ENCODE results near the gene BCDIN3D. TPM values are rescaled to one million over a fixed set of nuclear protein-coding genes. Genes with fewer than 3 reads are reported as not detected.

The BCDIN3D gene
- total RNA-seq, 2 experiments from 2014 or later: 2.4 to 4.1 TPM

DNA sequence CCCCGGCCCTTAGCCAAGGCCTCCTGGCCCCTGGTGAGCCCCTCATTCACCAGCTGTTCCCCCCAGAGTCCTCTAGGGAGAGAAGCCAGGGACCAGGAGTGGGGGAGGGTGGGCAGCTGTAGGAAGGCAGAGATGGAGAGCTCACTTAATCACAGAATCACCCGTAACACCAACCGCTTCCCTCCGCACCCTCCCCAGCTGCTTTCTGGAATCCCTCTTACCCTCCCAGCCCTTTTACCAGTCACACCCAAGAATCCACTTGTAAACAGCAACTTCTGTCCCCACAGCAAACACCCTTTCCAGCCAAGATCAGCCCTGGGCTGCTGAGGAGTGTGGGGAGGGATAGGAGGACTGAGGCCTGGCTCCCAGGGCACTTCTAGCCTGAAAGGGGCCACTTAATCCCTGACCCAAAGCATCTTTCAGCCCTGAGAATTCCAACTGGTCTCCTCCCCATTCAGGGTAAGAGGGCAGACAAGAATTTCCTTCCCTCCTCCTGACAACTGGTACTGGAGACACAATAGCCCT lies 33.5 kb downstream of the BCDIN3D start:
- H3K27me3 Mint-ChIP-seq (ENCODE audit: low read depth): no peaks in the 10 kb centered on the region
- no peak overlapping the region for H3K27ac Mint-ChIP-seq
- no peaks in the 10 kb centered on the region for H3K9me3 Mint-ChIP-seq
- intact Hi-C loops (cut with micrococcal nuclease): no loop called here
- CTCF ChIA-PET: interaction anchor here (1.4 kb wide), 1 partner anchor 31 kb away, joined by 3 read pairs; no protein-coding TSS in a partner anchor
- no peak overlapping the region for H3K4me3 Mint-ChIP-seq
- peaks cover 4% of the 10 kb centered on the region for H3K4me1 Mint-ChIP-seq (ENCODE audit: low read depth)
- no peaks in the 10 kb centered on the region for H3K36me3 Mint-ChIP-seq (ENCODE audit: low read depth)
- DNase-seq: no peak

DNA sequence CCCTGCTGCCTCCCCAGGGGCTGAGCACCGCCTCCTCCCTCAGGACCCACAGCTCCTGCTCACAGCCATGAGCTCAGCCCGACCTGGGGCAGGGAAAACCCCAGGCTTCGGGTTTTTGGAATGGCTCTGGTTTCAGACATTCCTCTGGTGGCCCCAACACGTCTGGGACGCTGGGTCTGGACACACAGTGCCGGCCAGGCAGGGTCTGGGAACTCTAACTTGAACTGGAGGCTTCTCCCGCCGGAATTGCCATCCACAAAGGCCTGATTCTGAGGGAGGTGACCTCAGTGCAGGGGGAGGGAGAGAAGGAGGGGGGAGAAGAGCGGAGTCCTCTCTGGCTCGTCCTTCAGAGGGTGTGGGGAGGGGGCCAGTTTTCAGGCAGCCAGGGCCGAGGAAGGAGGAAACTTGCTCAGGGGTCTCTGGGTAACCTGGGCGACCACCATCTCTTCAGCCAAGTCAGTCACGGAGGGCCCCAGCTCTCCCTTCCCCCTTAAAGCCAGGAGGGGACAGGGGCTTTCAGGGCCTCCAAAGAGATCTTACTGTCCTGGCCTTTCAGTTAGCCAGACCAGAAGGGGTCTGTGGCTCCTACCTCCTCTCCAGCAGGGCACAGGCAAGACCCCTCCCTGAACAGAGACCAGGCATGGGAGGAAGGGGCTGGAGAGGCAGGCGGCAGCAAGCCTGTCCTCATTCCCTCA lies 34.1 kb downstream of the BCDIN3D start:
- Mint-ChIP-seq H3K27ac (no peak overlapping the region), H3K4me3 (no peak overlapping the region), H3K4me1 (ENCODE audit: low read depth) (peaks cover 4% of the 10 kb centered on the region), H3K9me3 (no peaks in the 10 kb centered on the region), H3K36me3 (ENCODE audit: low read depth) (no peaks in the 10 kb centered on the region), H3K27me3 (ENCODE audit: low read depth) (no peaks in the 10 kb centered on the region)
- intact Hi-C loops (cut with micrococcal nuclease): no loop called here
- DNase-seq: no peak
- CTCF ChIA-PET: interaction anchor here (0.6 to 1.4 kb wide), 2 partner anchors 31 to 360 kb away, joined by 3 to 6 read pairs; no protein-coding TSS in a partner anchor

DNA sequence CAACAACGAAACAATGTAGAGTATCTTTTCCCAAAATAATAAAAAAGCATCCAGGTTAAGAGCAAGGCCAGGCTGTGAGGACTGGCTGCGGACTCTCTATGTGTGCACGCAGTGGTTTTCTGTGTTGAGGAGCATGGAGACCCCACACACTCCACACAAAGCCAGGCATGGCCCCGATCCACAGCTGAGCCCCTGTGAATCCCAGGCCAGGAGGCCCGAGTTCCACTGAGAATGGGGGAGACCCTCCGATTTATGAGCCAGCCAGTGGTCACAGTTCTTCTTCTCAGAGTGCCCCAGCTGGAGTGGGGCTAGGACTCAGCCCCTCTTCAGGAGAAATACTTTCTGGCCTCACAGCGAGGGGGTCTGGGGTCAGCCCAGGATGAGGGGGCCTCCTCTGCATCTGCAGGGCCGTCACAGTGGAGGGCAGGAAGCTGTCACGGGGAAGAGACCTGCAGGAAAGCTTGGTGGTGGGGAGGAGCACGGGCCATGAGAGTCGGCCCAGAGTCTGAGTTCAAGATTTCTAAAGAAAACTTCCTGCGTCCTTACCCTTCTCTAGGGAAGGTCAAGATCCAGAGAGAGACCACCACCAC lies 34.8 kb downstream of the BCDIN3D start:
- Mint-ChIP-seq H3K4me3 (no peak overlapping the region), H3K4me1 (ENCODE audit: low read depth) (peaks cover 4% of the 10 kb centered on the region), H3K27me3 (ENCODE audit: low read depth) (no peaks in the 10 kb centered on the region), H3K9me3 (no peaks in the 10 kb centered on the region), H3K27ac (no peak overlapping the region), H3K36me3 (ENCODE audit: low read depth) (no peaks in the 10 kb centered on the region)
- DNase-seq: no peak
- intact Hi-C loops (cut with micrococcal nuclease): no loop called here
- CTCF ChIA-PET: no interaction called here

DNA sequence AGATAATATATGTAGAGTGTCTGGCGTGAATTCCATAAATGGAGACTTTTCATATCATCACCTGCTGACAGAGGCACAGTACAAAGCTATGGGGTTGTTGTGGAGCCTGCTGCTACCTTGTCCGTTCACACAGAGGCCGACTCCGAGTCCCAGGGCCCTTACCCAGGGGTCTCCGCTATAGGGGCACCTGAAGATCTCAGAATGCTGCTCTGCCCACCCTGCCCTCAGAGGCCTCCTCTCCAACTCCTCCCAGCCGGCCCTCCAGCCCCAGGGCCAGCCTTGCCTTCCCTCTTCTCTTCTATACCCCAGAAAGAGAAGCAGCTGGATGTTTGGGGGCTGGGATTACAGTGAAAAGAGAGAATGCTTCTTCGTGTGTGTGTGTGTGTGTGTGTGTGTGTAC lies 36.0 kb downstream of the BCDIN3D start:
- intact Hi-C loops (cut with micrococcal nuclease): no loop called here
- no peak for DNase-seq
- H3K4me3 Mint-ChIP-seq: no peak overlapping the region
- CTCF ChIA-PET: no interaction called here
- H3K27ac Mint-ChIP-seq: no peak overlapping the region
- H3K27me3 Mint-ChIP-seq (ENCODE audit: low read depth): no peaks in the 10 kb centered on the region
- no peaks in the 10 kb centered on the region for H3K36me3 Mint-ChIP-seq (ENCODE audit: low read depth)
- peaks cover under 1% of the 10 kb centered on the region for H3K4me1 Mint-ChIP-seq (ENCODE audit: low read depth)
- H3K9me3 Mint-ChIP-seq: no peaks in the 10 kb centered on the region

DNA sequence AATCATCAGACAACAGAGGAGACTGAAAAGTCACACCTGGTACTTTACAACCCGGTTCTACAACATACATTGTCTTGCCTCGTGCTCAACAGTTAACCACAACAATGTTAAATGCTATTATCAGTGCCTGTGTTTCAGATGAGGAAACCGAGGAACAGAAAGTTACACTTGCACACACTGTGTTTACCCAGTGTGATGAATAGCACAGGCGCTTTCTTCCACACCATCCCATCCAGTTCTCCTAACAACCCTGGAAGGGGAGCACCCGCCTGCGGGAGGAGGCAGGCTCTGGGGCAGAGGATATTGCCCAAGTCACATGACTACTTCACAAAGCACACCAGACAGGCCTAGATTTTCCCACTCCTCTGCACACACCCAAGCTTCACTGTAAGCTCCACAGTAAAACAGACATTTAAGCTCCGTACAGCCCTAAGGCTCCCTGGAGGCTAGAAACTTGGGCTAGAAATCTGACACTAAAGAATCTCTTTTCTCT lies 36.5 kb downstream of the BCDIN3D start:
- Mint-ChIP-seq H3K27ac (no peak overlapping the region), H3K9me3 (no peaks in the 10 kb centered on the region), H3K27me3 (ENCODE audit: low read depth) (no peaks in the 10 kb centered on the region), H3K4me1 (ENCODE audit: low read depth) (no peaks in the 10 kb centered on the region), H3K4me3 (no peak overlapping the region), H3K36me3 (ENCODE audit: low read depth) (no peaks in the 10 kb centered on the region)
- DNase-seq: no peak
- intact Hi-C loops (cut with micrococcal nuclease): no loop called here
- CTCF ChIA-PET: no interaction called here

DNA sequence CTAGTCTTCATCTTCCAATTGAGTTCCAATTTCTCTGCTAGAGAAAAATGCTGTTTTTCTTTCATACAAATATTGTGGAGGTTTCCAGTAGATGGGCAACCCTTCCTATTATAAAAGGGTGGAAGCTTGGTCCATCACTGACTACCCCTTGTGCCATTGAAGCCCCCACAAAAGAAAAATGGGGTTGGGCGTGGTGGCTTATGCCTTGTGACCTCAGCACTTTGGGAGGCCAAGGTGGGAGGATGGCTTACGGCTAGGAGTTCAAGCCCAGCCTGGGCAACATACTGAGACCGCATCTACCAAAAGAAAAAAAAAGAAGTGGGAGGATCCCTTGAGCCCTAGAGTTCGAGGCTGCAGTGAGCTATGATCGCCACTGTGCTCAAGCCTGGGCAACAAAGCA lies 37.5 kb downstream of the BCDIN3D start:
- no peaks in the 10 kb centered on the region for H3K9me3 Mint-ChIP-seq
- H3K36me3 Mint-ChIP-seq (ENCODE audit: low read depth): no peaks in the 10 kb centered on the region
- CTCF ChIA-PET: interaction anchor here (0.6 kb wide), 1 partner anchor 1014 kb away, joined by 3 read pairs; no protein-coding TSS in a partner anchor
- intact Hi-C loops (cut with micrococcal nuclease): no loop called here
- no peaks in the 10 kb centered on the region for H3K4me1 Mint-ChIP-seq (ENCODE audit: low read depth)
- no peaks in the 10 kb centered on the region for H3K27me3 Mint-ChIP-seq (ENCODE audit: low read depth)
- DNase-seq: no peak
- H3K4me3 Mint-ChIP-seq: no peak overlapping the region
- no peak overlapping the region for H3K27ac Mint-ChIP-seq

DNA sequence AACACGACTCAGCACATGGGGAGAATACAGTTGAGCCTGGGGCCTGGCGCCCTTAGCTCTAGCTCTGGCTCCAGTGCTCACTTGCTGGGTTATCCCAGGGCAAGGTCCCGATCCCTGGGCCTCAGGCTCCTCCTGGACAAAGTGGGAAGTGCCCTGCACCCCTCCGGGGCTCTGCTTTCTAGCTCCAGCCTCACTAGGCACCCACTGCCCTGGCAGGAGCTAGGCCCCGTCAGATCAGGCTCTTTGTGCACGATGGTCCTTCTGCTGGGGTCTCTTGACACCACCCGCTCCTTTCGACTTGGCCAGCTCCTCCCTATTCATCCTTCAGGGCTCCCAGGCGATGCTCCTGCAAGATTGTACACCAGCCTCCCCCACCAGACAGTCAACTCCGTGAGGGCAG lies 38.1 kb downstream of the BCDIN3D start:
- no peaks in the 10 kb centered on the region for H3K4me1 Mint-ChIP-seq (ENCODE audit: low read depth)
- H3K27me3 Mint-ChIP-seq (ENCODE audit: low read depth): no peaks in the 10 kb centered on the region
- DNase-seq: no peak
- no peak overlapping the region for H3K4me3 Mint-ChIP-seq
- H3K36me3 Mint-ChIP-seq (ENCODE audit: low read depth): no peaks in the 10 kb centered on the region
- intact Hi-C loops (cut with micrococcal nuclease): no loop called here
- no peak overlapping the region for H3K27ac Mint-ChIP-seq
- no peaks in the 10 kb centered on the region for H3K9me3 Mint-ChIP-seq
- CTCF ChIA-PET: no interaction called here

DNA sequence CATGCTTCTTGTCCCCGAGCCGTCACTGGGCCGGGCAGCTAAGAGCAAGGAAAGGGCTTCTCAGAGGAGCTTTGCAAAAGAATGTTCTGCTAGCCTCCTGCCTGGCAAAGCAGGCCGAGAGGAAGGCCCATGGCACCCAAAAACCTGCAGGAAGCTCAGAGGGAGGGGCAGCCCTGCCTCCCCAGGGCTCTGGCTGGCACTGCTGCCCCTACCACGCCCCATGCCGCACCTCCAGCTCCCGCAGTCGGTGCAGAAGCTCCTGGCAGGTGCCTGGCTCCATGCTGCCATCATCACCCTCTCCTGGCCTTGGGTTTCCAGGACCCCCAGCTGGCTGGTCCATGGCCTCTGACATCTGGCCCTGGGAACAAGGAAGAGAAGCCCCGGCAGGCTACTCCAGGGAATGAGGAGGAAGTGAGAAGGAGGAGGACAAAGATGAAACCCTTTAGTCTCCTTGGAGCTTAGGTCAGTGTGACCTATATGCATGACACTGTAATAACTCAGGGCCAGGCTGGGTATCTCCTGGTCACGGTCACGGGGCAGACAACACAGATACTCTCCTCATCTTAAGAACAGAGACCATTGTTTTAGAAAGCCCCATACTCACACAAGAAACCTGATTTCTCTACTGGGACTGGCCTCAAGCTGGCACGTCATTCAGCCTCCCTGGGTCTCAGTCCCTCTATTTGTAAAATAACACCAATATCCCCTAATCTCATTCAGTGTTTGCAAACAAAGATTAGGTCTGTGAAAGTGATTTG lies 39.0 kb downstream of the BCDIN3D start:
- Mint-ChIP-seq H3K27ac (no peak overlapping the region), H3K4me3 (no peak overlapping the region), H3K4me1 (ENCODE audit: low read depth) (no peaks in the 10 kb centered on the region), H3K9me3 (no peaks in the 10 kb centered on the region), H3K36me3 (ENCODE audit: low read depth) (no peaks in the 10 kb centered on the region), H3K27me3 (ENCODE audit: low read depth) (no peaks in the 10 kb centered on the region)
- CTCF ChIA-PET: interaction anchor here (0.7 to 1.7 kb wide), 2 partner anchors 36 to 251 kb away, joined by 3 read pairs; no protein-coding TSS in a partner anchor
- intact Hi-C loops (cut with micrococcal nuclease): no loop called here
- DNase-seq: no peak

DNA sequence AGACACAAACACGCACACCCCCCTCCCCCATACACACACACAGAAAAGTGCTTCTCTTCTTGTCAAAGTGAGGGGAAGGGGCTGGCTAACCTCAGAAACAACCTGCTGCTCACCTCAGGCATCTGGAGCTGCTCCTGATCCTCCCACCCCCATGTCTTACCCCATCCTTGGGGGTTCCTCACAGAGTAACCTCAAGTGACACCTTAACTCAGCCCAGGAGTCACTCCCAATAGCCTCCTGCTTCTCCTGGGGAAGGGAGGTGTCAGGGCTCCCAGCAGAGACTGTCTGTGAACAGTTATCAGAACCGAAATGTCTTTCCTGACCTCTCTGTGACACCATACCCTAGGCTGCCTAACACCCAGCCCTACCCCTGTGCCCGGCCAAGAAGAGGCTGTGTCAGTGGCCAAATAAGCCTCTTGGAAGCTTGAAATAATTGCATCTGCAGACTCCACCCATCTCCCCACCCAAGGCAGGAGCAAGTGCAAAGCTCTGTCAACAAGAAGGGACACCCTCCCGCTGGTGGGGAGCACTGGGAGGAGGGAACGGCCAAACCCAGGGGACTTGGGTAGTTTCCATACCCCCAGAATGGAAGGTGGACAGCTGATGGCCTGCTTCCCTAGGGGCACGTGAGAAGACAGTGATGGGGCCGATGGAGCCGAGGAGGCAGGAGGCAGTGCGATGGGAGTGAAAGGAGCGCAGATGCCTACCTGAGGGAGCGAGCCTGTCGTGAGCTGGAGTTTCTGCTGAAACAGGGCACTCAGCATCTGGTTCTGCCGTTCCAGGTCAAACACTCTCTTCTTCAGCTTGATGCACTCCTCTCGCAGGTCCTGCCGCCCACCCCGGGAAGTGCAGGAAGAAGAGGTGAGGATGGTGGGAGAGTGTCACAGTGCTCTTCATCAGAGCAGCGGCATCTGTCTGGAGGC lies 41.5 kb downstream of the BCDIN3D start:
- H3K4me3 Mint-ChIP-seq: no peak overlapping the region
- no peaks in the 10 kb centered on the region for H3K4me1 Mint-ChIP-seq (ENCODE audit: low read depth)
- H3K36me3 Mint-ChIP-seq (ENCODE audit: low read depth): no peaks in the 10 kb centered on the region
- DNase-seq: no peak
- no peak overlapping the region for H3K27ac Mint-ChIP-seq
- H3K27me3 Mint-ChIP-seq (ENCODE audit: low read depth): no peaks in the 10 kb centered on the region
- no peaks in the 10 kb centered on the region for H3K9me3 Mint-ChIP-seq
- CTCF ChIA-PET: interaction anchor here (1.0 kb wide), 2 partner anchors 11 to 39 kb away, joined by 4 to 5 read pairs; no protein-coding TSS in a partner anchor
- intact Hi-C loops (cut with micrococcal nuclease): no loop called here

DNA sequence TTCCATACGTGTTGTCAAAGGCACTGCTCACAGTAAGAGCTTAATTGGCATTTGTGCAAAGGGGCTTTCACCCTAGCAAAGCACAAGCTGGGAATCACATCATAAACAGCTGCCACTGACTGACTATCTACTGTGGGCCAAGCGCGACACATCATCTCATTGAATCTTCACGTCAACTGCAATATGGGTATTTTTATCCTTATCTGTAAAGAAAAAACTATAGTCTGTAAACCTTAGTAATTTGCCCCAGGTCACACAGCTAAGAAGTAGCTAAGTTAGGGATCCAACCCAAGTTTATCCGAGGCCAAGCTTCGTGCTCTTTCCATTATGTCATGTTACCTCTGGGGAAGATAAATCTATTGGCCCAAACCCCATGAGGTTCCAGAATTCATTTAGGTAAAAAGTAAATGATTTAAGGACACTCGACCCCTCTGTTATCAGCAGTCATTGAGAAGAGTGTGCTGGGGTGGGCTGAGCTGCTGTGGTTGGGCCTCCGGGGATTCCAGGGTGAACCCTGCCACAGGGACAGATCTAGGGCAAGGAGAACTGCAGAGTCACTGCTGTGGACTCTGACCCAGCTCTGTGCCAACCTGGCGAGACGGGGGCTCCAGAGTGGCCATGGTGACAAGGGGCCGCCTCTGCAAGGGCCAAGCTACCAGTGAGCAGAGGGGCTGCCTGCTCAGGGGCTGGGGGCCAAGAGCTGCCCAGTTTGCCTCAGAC lies 42.3 kb downstream of the BCDIN3D start:
- no peak overlapping the region for H3K4me3 Mint-ChIP-seq
- H3K27me3 Mint-ChIP-seq (ENCODE audit: low read depth): no peaks in the 10 kb centered on the region
- no peaks in the 10 kb centered on the region for H3K4me1 Mint-ChIP-seq (ENCODE audit: low read depth)
- H3K9me3 Mint-ChIP-seq: no peaks in the 10 kb centered on the region
- H3K36me3 Mint-ChIP-seq (ENCODE audit: low read depth): no peaks in the 10 kb centered on the region
- H3K27ac Mint-ChIP-seq: no peak overlapping the region
- intact Hi-C loops (cut with micrococcal nuclease): no loop called here
- CTCF ChIA-PET: interaction anchor here (0.9 to 1.0 kb wide), 3 partner anchors 10 to 66 kb away, joined by 4 to 5 read pairs (median 5); no protein-coding TSS in a partner anchor
- no peak for DNase-seq

DNA sequence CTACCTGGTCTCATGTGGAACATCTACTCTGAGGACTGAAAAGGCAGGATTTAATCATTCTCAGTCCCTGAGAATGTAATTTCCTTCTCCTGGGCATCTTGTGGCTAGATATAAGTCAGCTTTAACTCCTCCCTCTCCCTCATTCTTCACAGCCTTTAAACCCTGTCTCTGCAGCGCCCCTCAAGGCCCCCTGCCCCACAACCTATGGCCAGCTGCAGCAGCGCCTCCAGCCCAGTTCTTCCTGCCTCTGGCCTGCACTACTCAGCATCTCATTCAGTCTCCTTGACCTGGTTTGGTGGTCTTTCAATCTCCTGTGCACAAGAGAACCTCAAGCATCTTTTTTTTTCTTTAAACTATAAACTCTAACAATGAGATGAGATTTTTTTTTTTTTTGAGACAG lies 44.0 kb downstream of the BCDIN3D start:
- no peaks in the 10 kb centered on the region for H3K4me1 Mint-ChIP-seq (ENCODE audit: low read depth)
- H3K4me3 Mint-ChIP-seq: no peak overlapping the region
- CTCF ChIA-PET: interaction anchor here (0.6 to 2.9 kb wide), 6 partner anchors 21 to 282 kb away, joined by 3 to 14 read pairs (median 4); no protein-coding TSS in a partner anchor
- no peaks in the 10 kb centered on the region for H3K36me3 Mint-ChIP-seq (ENCODE audit: low read depth)
- intact Hi-C loops (cut with micrococcal nuclease): no loop called here
- no peak for DNase-seq
- H3K9me3 Mint-ChIP-seq: no peaks in the 10 kb centered on the region
- H3K27ac Mint-ChIP-seq: no peak overlapping the region
- no peaks in the 10 kb centered on the region for H3K27me3 Mint-ChIP-seq (ENCODE audit: low read depth)

All from activated naive CD4-positive, alpha-beta T cell treated with anti-CD3 and anti-CD28 coated beads for 36 hours (primary cell).